Measurements from ENCODE around the gene RNF213. TPM values are rescaled to one million over a fixed set of nuclear protein-coding genes. Genes with fewer than 3 reads are reported as not detected.
"Not testable (repeated sequence)": the region's sequence is repeated elsewhere in the genome, so short reads cannot be mapped to it uniquely, and the experiment has no call there.

RNF213 gene
- total RNA-seq, 1 experiment from 2014 or later, result 71.4 TPM

GRCh38 chr17:80300756-80301155 is 40.1 kb downstream of the RNF213 start:
- H3K27ac ChIP-seq (ENCODE audit: low read length); BruUV-seq (replicated peaks); DNase-seq; H3K4me1 ChIP-seq (ENCODE audit: insufficient read depth, low read length); H3K9me2 ChIP-seq (replicated peaks; ENCODE audit: low read length); intact Hi-C loops (cut with micrococcal nuclease); H3K79me2 ChIP-seq (ENCODE audit: low read length); H3K27me3 ChIP-seq (ENCODE audit: low read length); H3K9me3 ChIP-seq (ENCODE audit: low read length); POLR2A ChIA-PET (ENCODE audit: unreplicated experiment); ATAC-seq; H4K20me1 ChIP-seq (ENCODE audit: low read length); H3F3A ChIP-seq (ENCODE audit: low read length, unreplicated experiment); CTCF ChIA-PET; H3K9ac ChIP-seq (ENCODE audit: low read length); H3K4me3 ChIP-seq (ENCODE audit: low read length); H2AFZ ChIP-seq (ENCODE audit: low read length); H3K4me2 ChIP-seq (ENCODE audit: low read length): not testable (repeated sequence)
- H3K36me3 ChIP-seq (ENCODE audit: low read depth, low read length), result peaks cover 59% of the 10 kb centered on the region

GRCh38 chr17:80303824-80304223 is 43.2 kb downstream of the RNF213 start:
- TF ChIP-seq CTCF (conservative IDR thresholded peaks at IDR 0.05; ENCODE audit: low read depth, low read length) (no peak), EZH2 (IDR thresholded peaks at IDR 0.05; ENCODE audit: low read length, unreplicated experiment) (no peak), EZH2phosphoT487 (IDR thresholded peaks at IDR 0.05; ENCODE audit: borderline replicate concordance, low read length) (no peak)
- Histone ChIP-seq H3F3A (ENCODE audit: low read length, unreplicated experiment) (no peaks in the 10 kb centered on the region), H3K4me3 (ENCODE audit: low read length) (no peak overlapping the region), H3K9ac (ENCODE audit: low read length) (no peak overlapping the region), H3K36me3 (ENCODE audit: low read depth, low read length) (peaks cover 68% of the 10 kb centered on the region), H3K27ac (ENCODE audit: low read length) (no peak overlapping the region), H3K4me1 (ENCODE audit: insufficient read depth, low read length) (no peaks in the 10 kb centered on the region), H2AFZ (ENCODE audit: low read length) (no peak overlapping the region), H3K79me2 (ENCODE audit: low read length) (no peaks in the 10 kb centered on the region), H3K27me3 (ENCODE audit: low read length) (no peaks in the 10 kb centered on the region), H3K9me2 (replicated peaks; ENCODE audit: low read length) (no peaks in the 10 kb centered on the region), H4K20me1 (ENCODE audit: low read length) (no peaks in the 10 kb centered on the region), H3K4me2 (ENCODE audit: low read length) (no peak overlapping the region), H3K9me3 (ENCODE audit: low read length) (no peaks in the 10 kb centered on the region)
- ATAC-seq, result no peak
- no peak for DNase-seq
- CTCF ChIA-PET, result no interaction called here
- intact Hi-C loops (cut with micrococcal nuclease), result no loop called here
- no TSS peak for BruUV-seq (replicated peaks)
- POLR2A ChIA-PET (ENCODE audit: unreplicated experiment), result no interaction called here

- ATAC-seq, result no peak
- Histone ChIP-seq H3K4me1 (ENCODE audit: insufficient read depth, low read length) (no peaks in the 10 kb centered on the region), H3K4me2 (ENCODE audit: low read length) (no peak overlapping the region), H3K27ac (ENCODE audit: low read length) (no peak overlapping the region), H2AFZ (ENCODE audit: low read length) (no peak overlapping the region), H4K20me1 (ENCODE audit: low read length) (no peaks in the 10 kb centered on the region), H3K36me3 (ENCODE audit: low read depth, low read length) (peaks cover 56% of the 10 kb centered on the region), H3K9me3 (ENCODE audit: low read length) (no peaks in the 10 kb centered on the region), H3K9me2 (replicated peaks; ENCODE audit: low read length) (no peaks in the 10 kb centered on the region), H3K4me3 (ENCODE audit: low read length) (no peak overlapping the region), H3K27me3 (ENCODE audit: low read length) (no peaks in the 10 kb centered on the region), H3K79me2 (ENCODE audit: low read length) (no peaks in the 10 kb centered on the region), H3F3A (ENCODE audit: low read length, unreplicated experiment) (no peaks in the 10 kb centered on the region), H3K9ac (ENCODE audit: low read length) (no peak overlapping the region)
- no peak for DNase-seq
- CTCF ChIA-PET, result no interaction called here
- TF ChIP-seq CTCF (conservative IDR thresholded peaks at IDR 0.05; ENCODE audit: low read depth, low read length), result no peak
- no peak for TF ChIP-seq EZH2 (IDR thresholded peaks at IDR 0.05; ENCODE audit: low read length, unreplicated experiment)
- TF ChIP-seq EZH2phosphoT487 (IDR thresholded peaks at IDR 0.05; ENCODE audit: borderline replicate concordance, low read length), result no peak
- intact Hi-C loops (cut with micrococcal nuclease), result no loop called here
- POLR2A ChIA-PET (ENCODE audit: unreplicated experiment), result no interaction called here
- no TSS peak for BruUV-seq (replicated peaks)
These were observed 47.5 kb downstream of the RNF213 start for GRCh38 chr17:80307994-80308691.
